Colonic mucosa (tissue), 4 donors: ENCODE results near the gene CYP1A1. TPM values are rescaled to one million over a fixed set of nuclear protein-coding genes. Genes with fewer than 3 reads are reported as not detected.
"Not testable (repeated sequence)": the region's sequence is repeated elsewhere in the genome, so short reads cannot be mapped to it uniquely, and the experiment has no call there.

Experiments
- DNase-seq: peaks from one replicate; pipeline ENCODE4 v3.0.0-alpha.2; 2020
- H3K27ac ChIP-seq: fragments of 200-600 bp; one replicate; pipeline ENCODE4 v1.8.0; 2021
- H3K27me3 ChIP-seq: fragments of 200-600 bp; one replicate; pipeline ENCODE4 v1.8.0; 2021
- H3K36me3 ChIP-seq: fragments of 200-600 bp; one replicate; pipeline ENCODE4 v1.8.0; 2021
- H3K4me1 ChIP-seq: fragments of 200-600 bp; one replicate; pipeline ENCODE4 v1.8.0; 2021; ENCODE audit warnings: mild to moderate bottlenecking
- H3K4me3 ChIP-seq: fragments of 200-600 bp; one replicate; pipeline ENCODE4 v1.8.0; 2021
- H3K9ac ChIP-seq, 2 donors: one replicate each; pipeline ENCODE4 v1.7.0; 2013; ENCODE audit warnings: control low read depth in 2 of 2, low read depth in 2 of 2, low read length in 2 of 2
- H3K9me3 ChIP-seq: fragments of 200-600 bp; one replicate; pipeline ENCODE4 v1.8.0; 2021
- CTCF ChIP-seq: fragments of 200-600 bp; IDR thresholded peaks from one replicate; pipeline ENCODE4 v1.8.0; 2022; ENCODE audit warnings: antibody characterized with exemption, mild to moderate bottlenecking
- intact Hi-C: fragments of 100-400 bp; cut with DNase I; formaldehyde crosslinking; loops from one replicate; pipeline ENCODE4 v1.14.1; 2022
- total RNA-seq, 2 donors: library from RNA; stranded (reverse); fragmentation: NEBNext Ultra II Directional in 1 of 2; extraction: Animal tissue kit (Norgen Biotek cat#: 25700) in 1 of 2; gene quantifications; one replicate each; pipeline ENCODE4 v1.2.1, GENCODE V29; 2021
- donor health status: healthy.
- donor health status: DM: no; HTN: no; CAD: no.
- donor health status: DM: no; HTN: no; CAD: no.

The CYP1A1 gene
- total RNA-seq, 2 donors from 2014 or later, result not detected

- H3K9ac ChIP-seq, result no peak overlapping the region
- H3K27me3 ChIP-seq, result no peaks in the 10 kb centered on the region
- no peaks in the 10 kb centered on the region for H3K9me3 ChIP-seq
- H3K27ac ChIP-seq, result no peak overlapping the region
- no peaks in the 10 kb centered on the region for H3K4me1 ChIP-seq
- H3K4me3 ChIP-seq, result no peak overlapping the region
- no peak for DNase-seq
- intact Hi-C loops, result no loop called here
- H3K36me3 ChIP-seq, result no peaks in the 10 kb centered on the region
- TF ChIP-seq CTCF, result no peak
Measured at GRCh38 chr15:74750751-74751150, 25.4 kb upstream of the CYP1A1 start.

DNA sequence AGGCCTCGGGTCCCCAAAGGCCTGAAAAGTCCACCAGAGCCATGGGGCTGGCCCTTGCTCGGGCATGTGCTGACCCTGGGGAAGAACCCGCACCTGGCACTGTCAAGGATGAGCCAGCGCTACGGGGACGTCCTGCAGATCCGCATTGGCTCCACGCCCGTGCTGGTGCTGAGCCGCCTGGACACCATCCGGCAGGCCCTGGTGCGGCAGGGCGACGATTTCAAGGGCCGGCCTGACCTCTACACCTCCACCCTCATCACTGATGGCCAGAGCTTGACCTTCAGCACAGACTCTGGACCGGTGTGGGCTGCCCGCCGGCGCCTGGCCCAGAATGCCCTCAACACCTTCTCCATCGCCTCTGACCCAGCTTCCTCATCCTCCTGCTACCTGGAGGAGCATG, 24.5 kb upstream of the CYP1A1 start:
- H3K4me3 ChIP-seq, result no peak overlapping the region
- H3K4me1 ChIP-seq, result no peaks in the 10 kb centered on the region
- H3K9ac ChIP-seq, result no peak overlapping the region
- no peaks in the 10 kb centered on the region for H3K27me3 ChIP-seq
- no peak for DNase-seq
- H3K27ac ChIP-seq, result no peak overlapping the region
- H3K9me3 ChIP-seq, result no peaks in the 10 kb centered on the region
- no peaks in the 10 kb centered on the region for H3K36me3 ChIP-seq
- intact Hi-C loops, result no loop called here
- TF ChIP-seq CTCF, result no peak

DNA sequence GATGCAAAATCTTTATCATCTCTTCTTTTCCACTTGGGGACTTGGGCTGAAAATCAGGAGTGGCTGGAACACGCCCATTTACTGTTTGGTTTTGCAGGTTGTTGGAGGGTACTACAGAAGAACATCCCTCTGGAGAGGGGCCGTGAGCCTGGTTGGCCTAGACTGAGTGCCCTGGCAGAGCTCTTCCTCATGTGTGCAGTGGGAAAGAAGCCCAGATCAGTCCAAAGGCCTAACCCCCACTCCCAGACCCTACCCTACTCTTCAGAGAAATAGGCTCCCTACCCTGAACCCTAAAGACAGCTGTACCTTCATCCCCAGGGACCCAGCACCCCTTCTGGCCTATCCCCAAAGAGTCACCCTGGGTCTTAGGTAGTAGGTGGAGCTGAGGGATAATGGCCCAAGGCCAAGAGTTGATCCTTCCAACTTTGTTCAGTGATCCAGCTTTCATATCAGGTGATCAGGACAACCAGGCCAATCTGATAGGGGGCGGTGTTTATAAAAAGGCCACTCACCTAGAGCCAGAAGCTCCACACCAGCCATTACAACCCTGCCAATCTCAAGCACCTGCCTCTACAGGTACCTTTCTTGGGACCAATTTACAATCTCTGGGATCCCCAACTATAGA, 23.1 kb upstream of the CYP1A1 start, which contains the start of gene CYP1A2:
Gene CYP1A2, plus strand, starts transcription at position 524 of the 625 bp plus-strand sequence. CDS start 894 bp downstream, outside the sequence.
- H3K4me1 ChIP-seq, result no peaks in the 10 kb centered on the region
- no peak within 1 kb of the TSS for H3K27ac ChIP-seq
- no peaks in the 10 kb centered on the region for H3K9me3 ChIP-seq
- intact Hi-C loops, result no loop called here
- no peak for TF ChIP-seq CTCF
- no peak within 1 kb of the TSS for H3K4me3 ChIP-seq
- H3K9ac ChIP-seq, result no peak within 1 kb of the TSS
- H3K27me3 ChIP-seq, result no peaks in the 10 kb centered on the region
- H3K36me3 ChIP-seq, result no peaks in the 10 kb centered on the region
- no peak for DNase-seq

DNA sequence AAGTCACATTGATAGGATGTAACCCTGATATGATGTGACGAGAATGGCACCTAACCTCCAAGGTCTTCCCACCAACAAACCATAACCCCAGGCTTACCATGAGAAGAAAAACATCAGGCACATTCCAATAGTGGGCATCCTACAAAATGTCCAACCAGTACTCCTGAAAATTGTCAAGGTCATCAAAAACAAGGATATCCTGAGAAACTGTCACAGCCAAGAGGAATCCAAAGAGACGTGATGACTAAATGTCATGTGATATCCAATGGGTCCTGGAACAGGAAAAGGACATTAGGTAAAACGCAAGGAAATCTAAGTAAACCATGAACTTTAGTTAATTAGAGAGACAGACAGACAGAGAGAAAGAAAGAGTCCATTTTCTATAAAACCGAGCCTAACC, 21.1 kb upstream of the CYP1A1 start:
- no peak overlapping the region for H3K9ac ChIP-seq
- no peaks in the 10 kb centered on the region for H3K9me3 ChIP-seq
- intact Hi-C loops, result no loop called here
- H3K27me3 ChIP-seq, result no peaks in the 10 kb centered on the region
- no peak overlapping the region for H3K27ac ChIP-seq
- DNase-seq, result no peak
- H3K4me1 ChIP-seq, result no peaks in the 10 kb centered on the region
- no peak for TF ChIP-seq CTCF
- H3K4me3 ChIP-seq, result no peak overlapping the region
- no peaks in the 10 kb centered on the region for H3K36me3 ChIP-seq

DNA sequence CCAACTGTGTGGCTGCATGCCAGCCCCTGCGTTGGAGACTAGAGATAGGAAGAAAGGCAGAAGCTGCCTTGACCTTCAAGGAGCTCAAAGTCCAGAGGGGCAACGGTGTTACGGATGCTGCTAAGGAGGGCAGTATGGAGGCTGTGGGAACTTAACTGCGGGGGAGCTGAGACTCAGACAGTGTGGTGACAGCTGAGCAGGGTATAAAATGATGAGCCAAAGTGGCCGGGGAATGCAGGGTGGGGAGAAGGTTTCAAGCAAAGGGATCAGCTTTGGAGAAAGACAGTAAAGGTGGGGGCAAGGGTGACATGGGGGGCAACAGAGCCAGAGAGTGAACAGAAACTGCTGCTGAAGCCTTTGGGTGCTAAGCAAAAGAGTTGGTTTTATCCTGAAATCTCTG, 17.1 kb upstream of the CYP1A1 start:
- Histone ChIP-seq H3K4me1 (no peaks in the 10 kb centered on the region), H3K27me3 (no peaks in the 10 kb centered on the region), H3K27ac (no peak overlapping the region), H3K9me3 (no peaks in the 10 kb centered on the region), H3K36me3 (no peaks in the 10 kb centered on the region), H3K4me3 (no peak overlapping the region), H3K9ac (no peak overlapping the region)
- no peak for TF ChIP-seq CTCF
- intact Hi-C loops, result no loop called here
- DNase-seq, result no peak

- H3K4me3 ChIP-seq, H3K9ac ChIP-seq, DNase-seq, H3K27ac ChIP-seq, H3K36me3 ChIP-seq, H3K9me3 ChIP-seq, H3K27me3 ChIP-seq, intact Hi-C loops, H3K4me1 ChIP-seq: not testable (repeated sequence)
Measured at GRCh38 chr15:74738239-74738638, 12.9 kb upstream of the CYP1A1 start.
